GM23338 (cell line): ENCODE measurements around the gene GLP1R. TPM values are rescaled to one million over a fixed set of nuclear protein-coding genes. Genes with fewer than 3 reads are reported as not detected.

Source experiments
- ATAC-seq: fragments of 200-7000 bp; cut with Tn5 transposase; 3 replicates; pipeline ENCODE4 v1.9.1; 2020
- DNase-seq: peaks from one replicate; pipeline ENCODE4 v3.0.0-alpha.2; 2015; ENCODE audit warnings: low spot score
- H2AFZ ChIP-seq: fragments of 200-600 bp; sonication (generic); 2 replicates; pipeline ENCODE4 v1.8.0; 2016; ENCODE audit warnings: antibody characterized with exemption, mild to moderate bottlenecking, moderate library complexity
- H3F3A ChIP-seq: fragments of 200-600 bp; sonication (generic); replicated peaks from 2 replicates; pipeline ENCODE4 v1.8.0; 2017; ENCODE audit warnings: antibody characterized with exemption, mixed run types, low read depth
- H3K27ac ChIP-seq: fragments of 200-600 bp; sonication (generic); 2 replicates; pipeline ENCODE4 v1.6.1; 2016; ENCODE audit warnings: low read depth
- H3K27me3 ChIP-seq: fragments of 200-600 bp; sonication (generic); 2 replicates; pipeline ENCODE4 v1.8.0; 2016; ENCODE audit warnings: mild to moderate bottlenecking, mixed run types, moderate library complexity; ENCODE audit not compliant: insufficient read depth
- H3K36me3 ChIP-seq: fragments of 200-600 bp; sonication (generic); 2 replicates; pipeline ENCODE4 v1.8.0; 2016; ENCODE audit warnings: mild to moderate bottlenecking; ENCODE audit not compliant: insufficient read depth
- H3K4me1 ChIP-seq: fragments of 200-600 bp; sonication (generic); 2 replicates; pipeline ENCODE4 v1.8.0; 2016; ENCODE audit warnings: mild to moderate bottlenecking, moderate library complexity; ENCODE audit not compliant: insufficient read depth
- H3K4me2 ChIP-seq: fragments of 200-600 bp; sonication (generic); 2 replicates; pipeline ENCODE4 v1.7.1; 2017; ENCODE audit warnings: mixed run types
- H3K4me3 ChIP-seq: fragments of 200-600 bp; sonication (generic); 2 replicates; pipeline ENCODE4 v1.6.1; 2016; ENCODE audit warnings: mixed run types
- H3K79me2 ChIP-seq: fragments of 200-600 bp; sonication (generic); replicated peaks from 2 replicates; pipeline ENCODE4 v1.8.0; 2017; ENCODE audit warnings: mild to moderate bottlenecking; ENCODE audit not compliant: insufficient read depth
- H3K9me2 ChIP-seq: fragments of 200-600 bp; sonication (generic); 2 replicates; pipeline ENCODE4 v1.8.0; 2017; ENCODE audit not compliant: insufficient read depth
- H4K20me1 ChIP-seq: fragments of 200-600 bp; sonication (generic); replicated peaks from 2 replicates; pipeline ENCODE4 v1.8.0; 2017; ENCODE audit warnings: mild to moderate bottlenecking; ENCODE audit not compliant: insufficient read depth
- H3K27ac Mint-ChIP-seq: 2 replicates; pipeline ENCODE4 v1.8.0; 2020; ENCODE audit warnings: inconsistent platforms, mild to moderate bottlenecking, moderate library complexity, mixed read lengths
- H3K27me3 Mint-ChIP-seq: 3 replicates; pipeline ENCODE4 v1.8.0; 2022; ENCODE audit warnings: low read depth, mild to moderate bottlenecking, moderate library complexity, mixed read lengths, inconsistent platforms; ENCODE audit not compliant: insufficient read depth, poor library complexity
- H3K36me3 Mint-ChIP-seq: 3 replicates; pipeline ENCODE4 v1.8.0; 2021; ENCODE audit warnings: low read depth, mild to moderate bottlenecking, inconsistent platforms, moderate library complexity, mixed read lengths
- H3K4me1 Mint-ChIP-seq: 3 replicates; pipeline ENCODE4 v1.8.0; 2020; ENCODE audit warnings: mild to moderate bottlenecking, inconsistent platforms, mixed read lengths
- H3K4me3 Mint-ChIP-seq: 3 replicates; pipeline ENCODE4 v1.8.0; 2021; ENCODE audit warnings: moderate library complexity, mild to moderate bottlenecking, inconsistent platforms, mixed read lengths
- H3K9me3 Mint-ChIP-seq: 3 replicates; pipeline ENCODE4 v1.8.0; 2020; ENCODE audit warnings: moderate library complexity, mild to moderate bottlenecking, inconsistent platforms, mixed read lengths
- CTCF ChIP-seq, 2 experiments: fragments of 200-600 bp in 1 of 2; sonication (generic) in 1 of 2; conservative IDR thresholded peaks; 2 replicates each; pipeline versions ENCODE4 v1.5.1 to v1.6.1; 2016 to 2017; ENCODE audit warnings: antibody characterized with exemption in 2 of 2, low read depth in 2 of 2, mild to moderate bottlenecking in 2 of 2, moderate library complexity in 1 of 2
- EZH2phosphoT487 ChIP-seq: fragments of 200-600 bp; sonication (generic); IDR thresholded peaks from one replicate; pipeline ENCODE4 v1.8.1; 2018; ENCODE audit warnings: antibody characterized with exemption; ENCODE audit not compliant: unreplicated experiment
- POLR2AphosphoS5 ChIP-seq: IDR thresholded peaks from 2 replicates; pipeline ENCODE4 v1.6.1; 2016; ENCODE audit warnings: antibody characterized with exemption, low read depth
- REST ChIP-seq: IDR thresholded peaks from one replicate; pipeline ENCODE4 v1.6.1; 2018; ENCODE audit warnings: antibody characterized with exemption; ENCODE audit not compliant: unreplicated experiment
- STAT1 ChIP-seq: IDR thresholded peaks from one replicate; pipeline ENCODE4 v1.6.1; 2016; ENCODE audit warnings: antibody characterized with exemption; ENCODE audit not compliant: unreplicated experiment
- ZNF331 ChIP-seq: fragments of 250-450 bp; sonication (Bioruptor Pico); IDR thresholded peaks from 2 replicates; pipeline ENCODE4 v1.5.0; 2020; ENCODE audit warnings: low read depth, mild to moderate bottlenecking, moderate library complexity
- polyA plus RNA-seq: library from polyadenylated mRNA; unstranded; fragments of >200 nt; fragmentation: Nextera tagmentation; extraction: Ambion mirVana; gene quantifications from 2 replicates; pipeline ENCODE4 v1.2.1, GENCODE V29; 2016
- total RNA-seq: library from RNA; depleted of rRNA; stranded (reverse); fragments of >200 nt; shearing (Covaris generic); gene quantifications from 2 replicates; pipeline ENCODE4 v1.2.3, GENCODE V29; 2014

The GLP1R gene
- total and polyA plus RNA-seq, 2 experiments from 2014 or later: 0.42 to 3.7 TPM

GRCh38 chr6:39128106-39128505, 79.5 kb downstream of the GLP1R start:
- no peak overlapping the region for H3K4me3 Mint-ChIP-seq
- peaks cover 3% of the 10 kb centered on the region for H3K27me3 Mint-ChIP-seq
- no peak overlapping the region for H3K27ac Mint-ChIP-seq
- no peak for DNase-seq
- Histone ChIP-seq H3K79me2 (no peaks in the 10 kb centered on the region), H3K27me3 (no peaks in the 10 kb centered on the region), H4K20me1 (no peaks in the 10 kb centered on the region), H3K4me2 (no peak overlapping the region), H3K27ac (no peak overlapping the region), H3F3A (no peaks in the 10 kb centered on the region), H3K9me2 (peaks cover 5% of the 10 kb centered on the region), H3K4me1 (peaks cover 15% of the 10 kb centered on the region), H3K4me3 (no peak overlapping the region), H3K36me3 (no peaks in the 10 kb centered on the region), H2AFZ (no peak overlapping the region)
- H3K9me3 Mint-ChIP-seq: no peaks in the 10 kb centered on the region
- no peaks in the 10 kb centered on the region for H3K36me3 Mint-ChIP-seq
- H3K4me1 Mint-ChIP-seq: peaks cover 16% of the 10 kb centered on the region; the same call in 2 of the 3 replicates
- TF ChIP-seq ZNF331 (CRISPR knock-in tag): no peak
- no peak for TF ChIP-seq EZH2phosphoT487
- no peak for TF ChIP-seq STAT1
- TF ChIP-seq REST: no peak
- TF ChIP-seq POLR2AphosphoS5: no peak
- ATAC-seq: no peak

GRCh38 chr6:39128832-39129231, 80.3 kb downstream of the GLP1R start:
- no peaks in the 10 kb centered on the region for H3K36me3 Mint-ChIP-seq
- Histone ChIP-seq H3K79me2 (no peaks in the 10 kb centered on the region), H3F3A (no peaks in the 10 kb centered on the region), H3K9me2 (peaks cover 5% of the 10 kb centered on the region), H3K4me1 (peaks cover 15% of the 10 kb centered on the region), H2AFZ (no peak overlapping the region), H3K4me3 (no peak overlapping the region), H4K20me1 (no peaks in the 10 kb centered on the region), H3K36me3 (no peaks in the 10 kb centered on the region), H3K27ac (no peak overlapping the region), H3K27me3 (no peaks in the 10 kb centered on the region), H3K4me2 (no peak overlapping the region)
- no peaks in the 10 kb centered on the region for H3K9me3 Mint-ChIP-seq
- peaks cover 3% of the 10 kb centered on the region for H3K27me3 Mint-ChIP-seq
- no peak for ATAC-seq
- TF ChIP-seq CTCF (conservative IDR thresholded peaks at IDR 0.05; ENCODE audit: low read depth in 2 of 2) (no peak), STAT1 (no peak)
- no peak for DNase-seq
- H3K4me1 Mint-ChIP-seq: peaks cover 16% of the 10 kb centered on the region; the same call in 2 of the 3 replicates
- H3K27ac Mint-ChIP-seq: no peak overlapping the region
- H3K4me3 Mint-ChIP-seq: no peak overlapping the region
